NCI-H2227 (cell line): ENCODE data around the gene STXBP3.
"Not testable (repeated sequence)": the region's sequence is repeated elsewhere in the genome, so short reads cannot be mapped to it uniquely, and the experiment has no call there.

Experiments
- DNase-seq: peaks from one replicate; lab custom pipeline; 2025; ENCODE audit not compliant: unreplicated experiment; lab: John Stamatoyannopoulos, UW

Gene STXBP3, protein sequence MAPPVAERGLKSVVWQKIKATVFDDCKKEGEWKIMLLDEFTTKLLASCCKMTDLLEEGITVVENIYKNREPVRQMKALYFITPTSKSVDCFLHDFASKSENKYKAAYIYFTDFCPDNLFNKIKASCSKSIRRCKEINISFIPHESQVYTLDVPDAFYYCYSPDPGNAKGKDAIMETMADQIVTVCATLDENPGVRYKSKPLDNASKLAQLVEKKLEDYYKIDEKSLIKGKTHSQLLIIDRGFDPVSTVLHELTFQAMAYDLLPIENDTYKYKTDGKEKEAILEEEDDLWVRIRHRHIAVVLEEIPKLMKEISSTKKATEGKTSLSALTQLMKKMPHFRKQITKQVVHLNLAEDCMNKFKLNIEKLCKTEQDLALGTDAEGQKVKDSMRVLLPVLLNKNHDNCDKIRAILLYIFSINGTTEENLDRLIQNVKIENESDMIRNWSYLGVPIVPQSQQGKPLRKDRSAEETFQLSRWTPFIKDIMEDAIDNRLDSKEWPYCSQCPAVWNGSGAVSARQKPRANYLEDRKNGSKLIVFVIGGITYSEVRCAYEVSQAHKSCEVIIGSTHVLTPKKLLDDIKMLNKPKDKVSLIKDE

GRCh38 chr1:108746382-108747170, at the start of gene STXBP3:
Gene STXBP3 (plus strand): TSS chr1:108746674. CDS start chr1:108746738, 64 bp downstream.
- peak; percentile 99 for DNase-seq

DNA sequence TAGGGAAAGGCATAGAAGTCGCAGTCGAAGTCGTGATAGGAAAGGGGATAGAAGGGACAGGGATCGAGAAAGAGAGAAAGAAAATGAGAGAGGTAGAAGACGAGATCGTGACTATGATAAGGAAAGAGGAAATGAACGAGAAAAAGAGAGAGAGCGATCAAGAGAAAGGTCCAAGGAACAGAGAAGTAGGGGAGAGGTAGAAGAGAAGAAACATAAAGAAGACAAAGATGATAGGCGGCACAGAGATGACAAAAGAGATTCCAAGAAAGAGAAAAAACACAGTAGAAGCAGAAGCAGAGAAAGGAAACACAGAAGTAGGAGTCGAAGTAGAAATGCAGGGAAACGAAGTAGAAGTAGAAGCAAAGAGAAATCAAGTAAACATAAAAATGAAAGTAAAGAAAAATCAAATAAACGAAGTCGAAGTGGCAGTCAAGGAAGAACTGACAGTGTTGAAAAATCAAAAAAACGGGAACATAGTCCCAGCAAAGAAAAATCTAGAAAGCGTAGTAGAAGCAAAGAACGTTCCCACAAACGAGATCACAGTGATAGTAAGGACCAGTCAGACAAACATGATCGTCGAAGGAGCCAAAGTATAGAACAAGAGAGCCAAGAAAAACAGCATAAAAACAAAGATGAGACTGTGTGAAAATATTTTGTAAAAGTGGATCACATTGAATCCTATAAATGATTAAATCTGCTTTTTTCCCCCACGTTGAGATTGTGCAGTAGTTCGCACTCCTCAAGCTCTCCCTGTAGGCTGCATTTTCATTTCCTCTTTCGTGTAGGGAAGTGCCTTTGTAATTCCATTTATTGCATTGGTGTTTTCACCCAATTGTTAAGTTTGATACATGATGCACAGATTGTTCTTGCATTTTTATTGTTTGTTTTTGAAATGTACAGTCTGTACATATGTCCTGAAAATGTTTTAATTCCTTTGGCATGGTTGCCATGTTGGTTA, 46.8 kb upstream of the STXBP3 start:
- no peak for DNase-seq

- DNase-seq, result no peak
Measured at GRCh38 chr1:108701176-108701849, 45.2 kb upstream of the STXBP3 start.

- not testable (repeated sequence) for DNase-seq
Measured at GRCh38 chr1:108702109-108702508, 44.4 kb upstream of the STXBP3 start.

GRCh38 chr1:108703939-108704338, 42.5 kb upstream of the STXBP3 start:
- DNase-seq, result no peak

DNA sequence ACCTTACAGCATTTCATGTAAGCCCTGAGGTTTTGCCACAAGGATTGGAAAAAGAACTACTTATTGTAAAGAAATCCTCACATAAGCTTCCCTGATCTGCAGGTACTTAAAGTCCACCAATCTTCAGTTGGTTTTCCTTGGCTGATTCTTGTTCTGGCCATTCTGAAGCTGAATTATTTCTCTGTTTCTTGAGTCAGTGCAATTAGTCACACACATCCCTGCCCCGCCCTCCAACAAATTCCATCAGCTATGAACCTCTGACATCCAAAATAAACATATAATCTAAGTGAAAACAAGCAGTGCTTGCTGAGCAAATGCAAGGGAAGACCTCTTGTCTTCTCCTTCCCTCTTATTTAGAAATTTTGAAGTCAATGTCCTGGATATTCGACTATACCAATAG, 42.0 kb upstream of the STXBP3 start:
- DNase-seq, result no peak

- no peak for DNase-seq
Measured at GRCh38 chr1:108706643-108707042, 39.8 kb upstream of the STXBP3 start.

DNA sequence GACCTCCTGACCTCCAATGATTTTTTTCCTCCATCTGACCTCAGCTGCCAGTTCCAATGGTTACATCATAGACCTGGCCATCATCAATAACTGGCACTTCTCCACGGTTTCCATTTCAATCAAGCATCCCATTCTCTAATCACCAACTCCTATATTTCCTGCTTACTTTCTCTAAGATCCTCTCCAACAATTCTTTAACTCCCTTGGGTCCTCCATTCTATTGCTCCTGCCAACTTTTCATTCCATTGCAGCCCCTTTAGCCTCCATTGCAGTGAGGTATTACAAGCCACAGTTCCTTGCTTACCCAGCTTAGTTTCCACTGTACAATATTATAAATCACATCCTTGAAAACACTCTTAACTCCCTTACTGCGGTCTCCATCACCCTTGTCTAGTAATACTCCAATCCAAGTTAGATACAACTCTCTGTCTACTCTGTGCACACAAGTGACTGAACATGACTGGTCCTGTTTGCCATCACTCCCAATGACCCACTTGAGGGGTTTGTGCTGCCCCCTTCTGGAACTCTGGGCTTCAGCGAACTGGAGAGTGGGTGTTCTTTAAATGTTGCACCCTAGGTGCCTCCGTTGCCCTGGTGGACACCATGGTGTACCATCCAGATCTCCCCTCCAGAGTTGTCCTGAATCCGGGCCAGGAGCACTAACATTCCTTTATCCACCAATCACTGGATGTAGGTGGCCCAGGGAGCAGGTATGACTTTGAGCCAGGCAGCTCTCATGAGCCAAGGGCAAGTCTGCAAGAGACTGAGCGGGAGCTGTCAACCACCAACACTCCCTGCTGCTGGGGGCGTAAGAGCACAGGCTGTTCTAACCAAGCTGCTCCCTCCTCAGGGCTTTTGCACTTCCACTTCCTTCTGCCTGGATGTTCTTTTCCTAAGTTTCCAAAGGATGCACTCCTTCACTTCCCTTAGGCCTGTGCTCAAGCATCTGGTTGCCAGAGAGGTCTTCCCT, 37.5 kb upstream of the STXBP3 start:
- no peak for DNase-seq

- DNase-seq, result peak; percentile 32
Measured at GRCh38 chr1:108712606-108713150, 33.8 kb upstream of the STXBP3 start, which contains the start of gene FNDC7. Gene FNDC7 (plus strand): TSS chr1:108712908. CDS start chr1:108712934, 26 bp downstream.

- DNase-seq, result no peak
Measured at GRCh38 chr1:108715932-108716331, 30.5 kb upstream of the STXBP3 start.

- no peak for DNase-seq
Measured at GRCh38 chr1:108716437-108717230, 29.8 kb upstream of the STXBP3 start.

DNA sequence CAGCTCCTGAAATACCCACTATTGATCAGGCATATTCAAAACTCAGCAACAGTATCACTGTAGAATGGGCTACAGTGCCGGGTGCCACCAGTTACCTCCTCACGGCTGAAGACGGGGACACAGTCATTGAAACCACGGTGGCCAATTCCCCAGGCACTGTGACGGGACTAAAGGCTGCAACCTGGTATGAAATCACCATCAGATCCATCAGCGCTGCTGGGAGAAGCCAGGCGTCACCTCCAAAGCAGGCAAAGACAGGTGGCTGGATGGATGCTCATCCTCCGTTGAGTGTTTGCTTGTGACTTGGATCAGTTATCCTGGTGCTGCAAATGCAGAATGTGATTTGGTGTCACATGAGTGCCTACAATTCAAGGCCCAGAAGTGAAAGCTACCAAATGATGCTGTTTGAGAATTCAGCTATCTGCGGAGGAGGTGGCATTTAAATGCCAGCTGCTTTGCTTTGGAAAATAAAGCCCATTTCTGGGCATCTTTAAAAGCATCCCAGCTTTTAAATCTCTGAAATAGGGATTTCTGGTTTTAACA, 28.6 kb upstream of the STXBP3 start:
- DNase-seq, result no peak

GRCh38 chr1:108718927-108719655, 27.4 kb upstream of the STXBP3 start:
- DNase-seq, result no peak

DNA sequence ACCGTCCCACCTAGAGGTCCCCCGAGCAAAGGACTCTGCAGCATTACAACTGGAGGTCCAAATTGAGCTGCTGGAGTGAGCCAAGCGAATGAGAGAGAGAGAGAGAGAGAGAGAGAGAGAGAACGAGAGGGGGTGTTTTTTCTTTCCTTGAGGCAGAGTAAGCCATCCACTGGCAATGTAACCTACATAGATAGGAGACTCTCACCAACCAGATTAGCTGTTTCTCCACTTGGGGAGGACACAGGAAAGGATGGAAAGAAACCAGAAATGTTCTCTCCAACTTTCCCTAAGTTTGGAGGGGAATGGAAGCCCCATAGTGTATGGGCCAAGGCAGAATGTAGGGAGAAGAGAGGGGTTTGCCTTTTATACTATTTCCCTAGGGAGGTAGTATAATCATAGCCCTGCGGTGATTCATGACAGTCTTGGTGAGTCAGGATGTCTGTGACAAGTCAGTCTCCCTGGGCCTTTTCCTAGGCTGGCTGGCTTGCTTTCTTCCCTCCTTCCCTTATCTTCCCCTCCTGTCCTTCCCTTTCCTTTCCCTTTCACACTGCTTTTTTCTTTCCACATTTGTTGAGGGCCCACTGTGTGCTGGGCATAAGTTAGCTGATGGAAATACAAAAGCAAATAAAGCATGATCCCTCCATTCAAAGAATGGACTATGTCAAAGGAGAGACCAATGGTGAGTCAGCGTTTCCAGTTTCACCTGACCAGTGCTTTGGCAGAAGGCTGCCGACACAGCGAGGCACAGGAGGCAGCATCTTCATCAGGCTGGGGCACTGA, 26.6 kb upstream of the STXBP3 start:
- DNase-seq, result no peak

DNA sequence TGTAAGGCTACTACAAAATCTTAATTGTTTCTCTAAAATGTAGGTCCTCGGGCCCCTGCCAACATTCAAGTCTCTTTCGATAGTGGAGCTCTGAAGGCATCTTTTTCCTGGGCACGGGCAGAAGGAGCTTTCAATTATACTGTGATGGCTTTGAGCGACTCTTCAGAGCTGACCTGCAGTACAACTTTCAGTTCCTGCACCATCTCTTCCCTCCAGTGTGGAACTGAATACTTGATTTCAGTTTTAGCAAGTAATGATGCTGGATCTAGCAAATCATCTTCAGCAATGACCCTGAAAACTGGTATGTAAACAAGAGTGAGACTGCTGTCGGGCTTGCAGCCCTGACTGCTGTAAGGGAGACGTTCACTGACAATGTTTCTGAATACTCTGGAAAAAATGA, 24.2 kb upstream of the STXBP3 start:
- DNase-seq, result no peak

- DNase-seq, result no peak
Measured at GRCh38 chr1:108725906-108726305, 20.6 kb upstream of the STXBP3 start.
